GM20000 (cell line): ENCODE results near the gene STMP1.
"Not testable (repeated sequence)": the region's sequence is repeated elsewhere in the genome, so short reads cannot be mapped to it uniquely, and the experiment has no call there.

Experiments used
- DNase-seq: peaks from one replicate; pipeline ENCODE4 v3.0.0; 2012; ENCODE audit warnings: low spot score
- TF ChIP-seq, protein P1 (sequence below): IDR thresholded peaks from 2 replicates; pipeline ENCODE4 v1.5.1; 2012; ENCODE audit warnings: mild to moderate bottlenecking, control low read depth; ENCODE audit errors: extremely low read depth, missing control alignments

The STMP1 gene

DNA sequence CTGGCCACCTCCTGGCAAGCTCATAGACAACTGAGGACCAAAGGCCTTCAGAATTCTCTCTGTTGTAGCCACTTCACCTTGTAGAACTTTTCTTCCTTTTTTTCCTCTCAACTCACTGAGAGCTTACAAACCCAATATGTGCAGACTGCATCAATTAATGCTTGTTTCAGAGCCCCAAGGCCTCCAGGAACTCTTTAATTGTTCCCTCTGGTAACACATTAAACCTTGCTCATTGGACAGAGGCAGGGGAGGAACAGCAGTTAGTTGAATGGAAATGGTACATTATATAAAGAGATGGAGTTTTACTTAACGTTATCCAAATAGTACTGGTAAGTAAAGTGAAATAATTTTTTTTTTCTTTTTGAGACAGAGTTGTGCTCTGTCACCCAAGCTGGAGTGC is 25.2 kb downstream of the STMP1 start:
- TF ChIP-seq, protein P1, sequence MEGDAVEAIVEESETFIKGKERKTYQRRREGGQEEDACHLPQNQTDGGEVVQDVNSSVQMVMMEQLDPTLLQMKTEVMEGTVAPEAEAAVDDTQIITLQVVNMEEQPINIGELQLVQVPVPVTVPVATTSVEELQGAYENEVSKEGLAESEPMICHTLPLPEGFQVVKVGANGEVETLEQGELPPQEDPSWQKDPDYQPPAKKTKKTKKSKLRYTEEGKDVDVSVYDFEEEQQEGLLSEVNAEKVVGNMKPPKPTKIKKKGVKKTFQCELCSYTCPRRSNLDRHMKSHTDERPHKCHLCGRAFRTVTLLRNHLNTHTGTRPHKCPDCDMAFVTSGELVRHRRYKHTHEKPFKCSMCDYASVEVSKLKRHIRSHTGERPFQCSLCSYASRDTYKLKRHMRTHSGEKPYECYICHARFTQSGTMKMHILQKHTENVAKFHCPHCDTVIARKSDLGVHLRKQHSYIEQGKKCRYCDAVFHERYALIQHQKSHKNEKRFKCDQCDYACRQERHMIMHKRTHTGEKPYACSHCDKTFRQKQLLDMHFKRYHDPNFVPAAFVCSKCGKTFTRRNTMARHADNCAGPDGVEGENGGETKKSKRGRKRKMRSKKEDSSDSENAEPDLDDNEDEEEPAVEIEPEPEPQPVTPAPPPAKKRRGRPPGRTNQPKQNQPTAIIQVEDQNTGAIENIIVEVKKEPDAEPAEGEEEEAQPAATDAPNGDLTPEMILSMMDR = no peak
- no peak for DNase-seq

DNA sequence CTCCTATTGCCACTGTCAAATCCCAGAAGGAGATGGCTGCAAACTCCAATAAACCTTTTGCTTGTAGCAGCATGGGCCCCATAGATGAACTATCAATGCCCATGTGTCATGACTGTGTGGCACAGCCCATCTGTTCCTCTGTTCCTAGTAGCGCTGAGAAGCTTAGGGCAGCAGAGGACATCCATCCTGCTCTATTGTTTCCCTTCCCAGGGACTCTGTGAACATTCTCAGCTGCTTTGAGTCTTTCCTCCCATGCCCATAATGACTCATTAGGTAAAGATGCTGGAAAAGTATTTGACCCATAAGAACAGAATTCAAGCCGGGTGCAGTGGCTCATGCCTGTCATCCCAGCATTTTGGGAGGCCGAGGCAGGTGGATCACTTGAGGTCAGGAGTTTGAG is 28.3 kb downstream of the STMP1 start:
- no peak for DNase-seq
- TF ChIP-seq, protein P1 = no peak

DNA sequence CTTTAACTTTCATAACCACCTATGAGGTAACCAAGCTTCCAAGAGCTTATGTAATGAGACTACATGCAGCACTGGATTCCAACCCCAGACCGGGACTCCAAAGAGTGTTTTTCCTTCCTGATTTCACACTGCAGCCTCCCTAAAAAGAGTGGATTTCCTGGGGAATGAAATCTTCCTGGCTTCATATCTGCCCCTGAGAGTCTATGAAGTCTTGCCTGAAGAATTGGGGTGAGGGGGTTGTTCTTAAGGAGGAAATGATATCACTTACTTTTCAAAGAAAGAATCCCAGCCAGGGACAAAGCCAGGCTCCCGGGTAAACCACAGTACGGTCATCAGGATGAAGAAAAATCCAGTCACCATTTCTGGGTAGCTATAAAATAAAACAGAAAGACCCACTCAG is 29.7 kb downstream of the STMP1 start:
- DNase-seq = no peak
- TF ChIP-seq, protein P1 = no peak

DNA sequence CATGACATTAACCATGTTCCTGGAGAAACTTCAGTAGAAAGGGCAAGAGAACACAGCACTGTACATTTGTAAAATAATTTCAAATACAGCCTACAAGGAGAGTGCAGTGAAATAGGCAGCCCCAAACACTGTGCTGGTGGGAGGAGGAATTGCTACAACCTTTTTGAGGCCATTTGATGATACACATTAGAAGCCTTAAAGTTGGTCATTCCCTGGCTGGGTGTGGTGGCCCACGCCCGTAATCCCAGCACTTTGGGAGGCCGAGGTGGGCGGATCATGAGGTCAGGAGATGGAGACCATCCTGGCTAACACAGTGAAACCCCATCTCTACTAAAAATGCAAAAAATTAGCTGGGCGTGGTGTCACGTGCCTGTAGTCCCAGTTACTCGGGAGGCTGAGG is 30.3 kb downstream of the STMP1 start:
- DNase-seq = not testable (repeated sequence)

DNA sequence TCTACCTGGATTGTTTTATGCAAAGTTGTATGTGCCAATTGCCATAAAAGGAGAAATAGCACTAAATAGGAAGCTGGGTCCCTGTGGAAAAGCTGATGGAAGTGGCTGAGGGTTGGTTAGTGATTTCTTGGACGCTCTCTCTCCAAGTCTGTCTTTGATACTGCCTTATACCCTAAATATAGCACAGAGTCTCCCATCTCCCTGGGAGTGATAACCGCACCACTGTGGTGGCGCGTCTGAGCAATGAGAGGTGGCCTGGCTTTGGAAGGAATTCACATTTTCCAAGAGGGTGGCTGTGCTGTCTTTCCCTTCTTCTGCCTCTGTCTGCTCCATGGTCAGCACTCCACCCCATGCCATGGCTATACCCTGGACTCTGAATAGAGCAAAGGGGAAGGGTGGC is 31.2 kb downstream of the STMP1 start:
- TF ChIP-seq, protein P1 = no peak
- DNase-seq = no peak

DNA sequence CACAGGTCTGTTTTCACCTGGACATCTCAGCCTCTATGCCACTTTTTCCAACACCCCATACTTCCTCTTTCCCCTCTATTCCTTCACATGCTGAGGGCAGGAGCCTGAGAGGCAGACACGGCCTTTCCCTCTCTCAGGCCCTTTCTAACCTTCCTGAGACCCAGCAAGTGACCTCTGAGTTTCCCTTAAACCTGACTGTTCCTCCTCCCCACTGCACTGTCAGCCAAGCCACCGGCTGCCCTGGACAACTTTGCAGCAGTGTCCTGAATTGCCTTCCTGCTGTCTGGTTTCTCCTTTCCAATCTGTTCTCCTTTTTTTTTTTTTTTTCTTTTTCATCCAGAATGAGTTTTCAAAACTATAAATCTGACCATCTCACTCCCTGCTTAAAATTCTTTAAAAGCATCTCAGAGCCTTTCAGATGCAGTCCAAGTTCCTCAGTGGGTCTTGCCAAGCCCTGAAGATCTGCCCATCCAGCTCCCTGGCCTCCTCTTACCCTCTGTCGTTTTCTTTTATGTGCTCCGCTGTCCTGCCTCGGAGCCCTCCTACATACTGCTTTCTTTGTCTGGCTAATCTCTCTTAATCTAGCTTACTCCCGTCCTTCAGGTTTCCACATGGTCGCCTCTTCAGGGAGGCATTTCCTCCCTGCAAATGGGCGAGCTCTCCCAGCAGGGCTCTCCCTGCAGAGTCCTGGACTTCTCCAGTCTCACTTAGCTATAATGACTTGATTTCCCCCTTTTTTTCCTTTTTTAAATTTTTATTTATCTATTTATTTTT is 35.1 kb downstream of the STMP1 start:
- DNase-seq = no peak
- TF ChIP-seq, protein P1 = no peak

DNA sequence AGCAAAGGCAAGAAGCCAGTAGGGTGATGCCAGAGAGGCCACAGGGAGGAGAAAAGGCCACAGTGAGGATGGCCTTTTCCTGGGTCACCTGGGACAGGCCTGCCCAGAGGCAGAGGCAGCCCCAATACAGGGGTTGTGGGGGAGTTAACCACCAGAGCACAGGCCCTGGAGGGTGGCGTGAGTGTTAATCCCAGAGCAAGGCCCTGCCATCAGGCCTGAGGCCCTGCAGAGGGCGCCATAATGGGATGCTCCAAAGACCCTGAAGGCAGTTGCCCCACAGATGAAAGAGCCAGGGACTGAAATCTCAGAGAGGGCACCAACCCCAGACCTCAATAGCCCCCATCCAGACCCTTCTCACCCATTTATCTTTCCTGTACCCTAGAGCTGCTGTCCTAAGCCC is 41.8 kb downstream of the STMP1 start:
- TF ChIP-seq, protein P1 = no peak
- DNase-seq = no peak

DNA sequence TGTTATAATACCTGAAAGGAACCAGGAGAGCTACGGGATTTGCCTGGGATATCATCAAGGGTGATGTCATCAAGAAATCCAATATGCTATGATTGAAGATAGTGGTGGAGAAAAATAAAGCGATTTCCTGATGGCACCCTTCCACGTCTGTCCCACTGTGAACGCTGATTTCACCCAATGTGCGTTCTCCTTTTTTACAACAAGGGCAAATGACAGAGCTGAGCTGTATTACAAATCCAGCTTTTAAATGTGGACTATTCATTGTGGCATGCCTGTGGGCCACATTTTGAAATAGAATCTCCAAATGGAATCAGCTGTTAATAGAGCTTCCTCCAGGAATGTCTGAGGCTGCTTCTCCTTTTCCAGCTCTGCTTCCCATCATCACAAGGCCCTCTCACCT is 42.4 kb downstream of the STMP1 start:
- no peak for DNase-seq
- TF ChIP-seq, protein P1 = no peak
